ENCODE measurements around the gene ST8SIA6. TPM values are rescaled to one million over a fixed set of nuclear protein-coding genes. Genes with fewer than 3 reads are reported as not detected.
A peak's percentile ranks its signal among the peaks of the same experiment; 100 is the strongest.
"Not testable (repeated sequence)": the region's sequence is repeated elsewhere in the genome, so short reads cannot be mapped to it uniquely, and the experiment has no call there.

The ST8SIA6 gene
- total RNA-seq, 1 experiment from 2014 or later, result 1.1 TPM

- in situ Hi-C loops (cut with HindIII; ENCODE audit: low pct_unique_long_range_greater_than_20kb, low sequenced_read_pairs), result no loop called here
- peak; percentile 26 for DNase-seq (ENCODE audit: low read depth, low spot score)
Observed at GRCh38 chr10:17412323-17412722, 42.1 kb downstream of the ST8SIA6 start.

- in situ Hi-C loops (cut with HindIII; ENCODE audit: low pct_unique_long_range_greater_than_20kb, low sequenced_read_pairs), result no loop called here
- DNase-seq (ENCODE audit: low read depth, low spot score), result no peak
Observed at GRCh38 chr10:17410907-17411306, 43.5 kb downstream of the ST8SIA6 start.

DNA sequence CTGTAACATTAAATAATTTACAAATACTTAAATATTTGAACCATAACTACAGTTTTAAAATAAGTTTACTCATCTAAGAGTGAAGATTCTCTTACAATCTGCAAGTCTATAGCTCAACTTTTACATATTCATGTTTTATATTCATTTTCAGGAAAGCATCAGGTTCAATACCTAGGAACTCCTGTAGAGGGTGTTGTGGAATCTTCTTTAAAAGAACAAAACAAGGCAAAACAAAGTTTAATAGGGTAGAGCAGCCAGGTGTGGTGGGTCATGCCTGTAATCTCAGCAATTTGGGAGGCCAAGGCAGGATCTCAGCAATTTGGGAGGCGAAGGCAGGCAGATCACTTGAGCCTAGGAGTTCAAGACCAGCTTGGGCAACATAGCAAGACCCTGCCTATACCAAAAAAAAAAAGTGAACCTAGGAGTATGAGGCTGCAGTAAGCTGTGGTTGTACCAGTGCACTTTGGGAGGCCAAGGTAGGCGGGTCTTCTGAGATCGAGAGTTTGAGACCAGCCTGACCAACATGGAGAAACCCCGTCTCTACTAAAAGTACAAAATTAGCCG, 45.1 kb downstream of the ST8SIA6 start:
- peak; percentile 51 for DNase-seq (ENCODE audit: low read depth, low spot score)
- in situ Hi-C loops (cut with HindIII; ENCODE audit: low pct_unique_long_range_greater_than_20kb, low sequenced_read_pairs), result no loop called here

DNA sequence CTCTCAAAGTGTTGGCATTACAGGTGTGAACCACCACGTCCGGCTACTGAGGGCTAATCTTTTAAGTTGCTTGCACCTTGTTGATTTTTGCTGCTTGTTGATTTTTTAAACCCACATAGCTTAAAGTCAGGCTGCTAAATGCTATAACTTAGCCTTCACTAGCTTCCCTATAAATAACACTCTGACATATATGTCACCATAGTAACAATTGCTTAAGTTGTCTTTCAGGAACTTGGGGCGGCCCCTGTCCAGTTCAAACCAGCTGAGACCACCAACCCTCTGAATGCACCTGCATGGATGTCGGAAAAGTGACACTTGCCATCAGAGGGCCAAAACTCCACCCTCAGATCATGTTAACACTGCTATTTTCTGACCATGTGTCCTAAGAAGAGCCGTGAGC, 47.3 kb downstream of the ST8SIA6 start:
- DNase-seq (ENCODE audit: low read depth, low spot score), result no peak
- in situ Hi-C loops (cut with HindIII; ENCODE audit: low pct_unique_long_range_greater_than_20kb, low sequenced_read_pairs), result no loop called here

GRCh38 chr10:17406036-17406834, 48.2 kb downstream of the ST8SIA6 start:
- in situ Hi-C loops (cut with HindIII; ENCODE audit: low pct_unique_long_range_greater_than_20kb, low sequenced_read_pairs), result no loop called here
- DNase-seq (ENCODE audit: low read depth, low spot score), result peak; percentile 88

DNA sequence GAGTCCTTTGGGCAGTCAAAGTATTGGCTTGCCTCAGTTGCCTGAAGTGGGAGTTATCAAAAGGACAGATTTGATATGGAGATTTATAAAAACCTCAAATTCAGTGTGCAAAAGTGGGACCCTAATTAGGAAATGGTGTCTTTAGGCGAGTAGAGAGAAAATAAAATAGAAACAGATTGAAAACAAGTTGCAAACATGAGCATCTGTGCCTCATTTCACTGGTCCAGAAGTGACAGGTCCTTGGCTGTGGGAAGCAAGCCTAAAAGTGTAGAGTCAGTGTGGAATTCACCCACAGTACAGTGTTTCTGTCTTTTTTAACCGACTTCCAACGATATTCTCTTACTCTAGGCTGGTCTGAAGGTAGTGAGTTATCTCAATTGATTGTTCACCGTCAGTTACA, 51.2 kb downstream of the ST8SIA6 start:
- in situ Hi-C loops (cut with HindIII; ENCODE audit: low pct_unique_long_range_greater_than_20kb, low sequenced_read_pairs), result no loop called here
- DNase-seq (ENCODE audit: low read depth, low spot score), result no peak

- in situ Hi-C loops (cut with HindIII; ENCODE audit: low pct_unique_long_range_greater_than_20kb, low sequenced_read_pairs), result not testable (repeated sequence)
Observed at GRCh38 chr10:17402040-17402439, 52.4 kb downstream of the ST8SIA6 start.

GRCh38 chr10:17396004-17396403, 58.4 kb downstream of the ST8SIA6 start:
- in situ Hi-C loops (cut with HindIII; ENCODE audit: low pct_unique_long_range_greater_than_20kb, low sequenced_read_pairs), result no loop called here
- DNase-seq (ENCODE audit: low read depth, low spot score), result no peak

More at GRCh38 chr10:17402040-17402439, 52.4 kb downstream of the ST8SIA6 start:
- not testable (repeated sequence) for DNase-seq (ENCODE audit: low read depth, low spot score)

GRCh38 chr10:17394854-17395253, 59.5 kb downstream of the ST8SIA6 start:
- in situ Hi-C loops (cut with HindIII; ENCODE audit: low pct_unique_long_range_greater_than_20kb, low sequenced_read_pairs), result no loop called here
- DNase-seq (ENCODE audit: low read depth, low spot score), result no peak

DNA sequence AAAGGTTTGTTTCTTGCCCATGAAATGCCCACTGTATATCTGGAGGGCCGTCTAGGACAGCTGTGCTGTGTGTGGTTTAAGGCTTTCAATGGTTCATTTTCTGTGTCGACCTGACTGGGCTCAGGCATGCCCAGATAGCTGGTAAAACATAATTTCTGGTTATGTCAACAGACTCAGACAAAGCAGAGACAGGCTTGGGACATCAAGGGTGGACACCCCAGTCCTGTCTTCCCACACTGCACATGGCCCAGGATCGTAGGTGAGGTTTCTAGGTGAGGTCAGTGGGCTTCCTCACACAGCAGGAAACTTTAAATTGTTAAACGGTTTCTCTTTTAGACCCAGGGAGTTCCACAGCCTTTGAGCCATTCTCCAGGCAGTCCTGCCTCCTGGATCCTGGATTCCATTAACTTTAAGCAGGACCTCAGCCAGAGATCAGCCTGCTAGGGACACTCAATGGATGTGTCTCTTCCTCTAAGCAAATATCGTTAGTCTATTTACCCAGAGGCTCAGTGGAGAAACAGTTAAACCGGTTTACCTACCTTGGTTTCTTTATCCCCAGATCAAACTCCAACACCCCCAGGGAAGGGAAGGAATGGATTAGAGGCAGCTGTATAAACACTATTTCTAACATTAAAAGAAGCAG, 66.4 kb downstream of the ST8SIA6 start:
- DNase-seq (ENCODE audit: low read depth, low spot score), result peak; percentile 77

DNA sequence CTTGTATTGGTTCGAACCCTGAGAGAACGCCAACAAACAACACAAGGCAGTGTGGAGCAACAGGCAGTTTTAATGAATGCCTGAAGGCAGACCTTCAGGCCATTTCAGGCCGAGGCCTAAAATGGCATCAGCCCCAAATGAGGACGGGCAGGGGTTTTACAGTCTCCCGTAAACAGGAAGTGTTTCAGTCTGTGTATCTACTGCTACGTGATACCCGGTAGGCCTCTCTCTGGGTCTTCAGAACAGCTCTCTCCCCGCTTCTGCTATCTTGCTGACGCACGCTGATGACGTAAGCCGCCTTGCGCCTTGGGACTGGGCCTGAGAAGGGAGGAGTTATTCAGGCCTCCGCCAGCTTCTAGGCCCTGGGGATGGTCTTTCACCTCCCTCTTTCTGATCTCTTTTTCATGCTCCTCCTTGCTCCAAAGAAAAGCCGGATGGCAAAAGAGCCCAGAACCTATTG, 67.7 kb downstream of the ST8SIA6 start:
- in situ Hi-C loops (cut with HindIII; ENCODE audit: low pct_unique_long_range_greater_than_20kb, low sequenced_read_pairs), result no loop called here
- DNase-seq (ENCODE audit: low read depth, low spot score), result no peak

More for the DNA sequence above, 66.4 kb downstream of the ST8SIA6 start:
- in situ Hi-C loops (cut with HindIII; ENCODE audit: low pct_unique_long_range_greater_than_20kb, low sequenced_read_pairs), result no loop called here

DNA sequence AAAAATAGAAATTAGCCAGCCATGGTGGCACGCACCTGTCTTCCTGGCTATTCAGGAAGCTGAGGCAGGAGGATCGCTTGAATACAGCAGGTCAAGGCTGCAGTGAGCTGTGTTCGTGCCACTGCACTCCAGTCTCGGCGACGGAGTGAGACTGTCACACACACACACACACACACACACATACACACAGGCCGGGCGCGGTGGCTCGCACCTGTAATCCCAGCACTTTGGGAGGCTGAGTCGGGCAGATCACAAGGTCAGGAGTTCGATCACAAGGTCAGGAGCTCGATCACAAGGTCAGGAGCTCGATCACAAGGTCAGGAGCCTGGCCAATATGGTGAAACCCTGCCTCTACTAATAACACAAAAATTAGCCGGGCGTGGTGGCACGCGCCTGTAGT, 68.4 kb downstream of the ST8SIA6 start:
- in situ Hi-C loops (cut with HindIII; ENCODE audit: low pct_unique_long_range_greater_than_20kb, low sequenced_read_pairs), result no loop called here
- DNase-seq (ENCODE audit: low read depth, low spot score), result no peak

- in situ Hi-C loops (cut with HindIII; ENCODE audit: low pct_unique_long_range_greater_than_20kb, low sequenced_read_pairs), result no loop called here
- no peak for DNase-seq (ENCODE audit: low read depth, low spot score)
Observed at GRCh38 chr10:17385066-17385465, 69.3 kb downstream of the ST8SIA6 start.

DNA sequence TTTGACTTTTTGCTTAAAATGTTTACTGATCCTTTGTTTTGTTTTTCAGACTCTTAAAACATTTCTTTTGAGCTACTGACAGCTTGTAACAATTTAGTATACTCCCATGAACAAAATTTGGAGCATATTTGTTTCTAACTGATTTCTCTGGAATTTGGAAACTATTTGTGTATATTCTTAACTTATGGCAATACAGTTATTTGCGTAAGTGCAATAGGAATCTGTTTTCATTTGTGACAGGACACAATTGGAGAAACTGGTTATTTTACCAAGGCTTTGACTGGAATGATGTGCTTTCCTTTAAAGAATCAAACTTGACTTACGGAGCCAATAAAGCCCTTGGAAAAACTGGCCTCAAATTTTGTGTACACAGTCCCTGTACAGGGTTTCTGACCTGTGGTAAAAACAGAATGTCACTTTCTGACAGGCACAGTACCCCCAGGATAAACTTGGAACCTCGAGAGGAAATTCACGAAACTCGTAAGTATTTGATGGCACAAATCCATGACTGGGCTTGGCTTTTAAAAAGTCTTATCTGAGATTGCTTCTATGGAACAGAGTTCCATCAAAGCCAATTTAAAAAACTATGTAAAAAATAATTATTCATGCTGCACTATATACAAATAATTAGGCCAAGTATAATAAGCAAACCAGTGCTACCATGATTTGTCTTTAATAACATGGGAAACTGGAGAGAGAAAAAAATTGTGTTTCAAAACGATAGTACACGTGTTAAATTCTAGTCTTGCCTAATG, 70.4 kb downstream of the ST8SIA6 start:
- in situ Hi-C loops (cut with HindIII; ENCODE audit: low pct_unique_long_range_greater_than_20kb, low sequenced_read_pairs), result no loop called here
- no peak for DNase-seq (ENCODE audit: low read depth, low spot score)

DNA sequence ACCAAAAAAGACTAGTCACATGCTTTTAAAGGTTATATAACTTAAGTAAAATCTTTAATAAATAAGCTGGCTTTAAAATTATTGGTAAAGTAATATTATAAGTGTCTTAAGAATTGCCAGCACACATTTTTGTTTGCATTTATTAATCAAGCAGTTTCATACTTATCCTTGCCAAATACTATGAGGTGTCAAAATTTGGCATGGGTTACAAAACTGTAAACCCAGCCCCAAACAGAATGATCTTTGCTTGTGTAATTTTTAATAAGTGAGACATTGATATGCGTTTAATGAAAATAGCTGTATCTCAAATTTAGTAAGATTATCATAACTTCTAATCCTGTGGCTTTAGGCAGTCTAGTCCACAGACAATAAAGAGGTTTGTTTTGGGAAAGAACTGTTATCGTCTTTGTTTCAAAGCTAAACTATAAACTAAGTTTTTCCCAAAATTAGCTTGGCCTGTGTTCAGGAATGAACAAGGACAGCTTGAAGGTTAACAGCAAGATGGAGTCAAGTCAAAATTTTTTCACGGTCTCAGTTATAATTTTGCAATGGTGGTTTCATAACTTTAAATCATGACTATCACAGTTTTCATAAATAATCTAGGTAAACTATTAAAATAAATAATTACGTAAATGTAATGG, 72.8 kb downstream of the ST8SIA6 start:
- in situ Hi-C loops (cut with HindIII; ENCODE audit: low pct_unique_long_range_greater_than_20kb, low sequenced_read_pairs), result no loop called here
- peak; percentile 45 for DNase-seq (ENCODE audit: low read depth, low spot score)

DNA sequence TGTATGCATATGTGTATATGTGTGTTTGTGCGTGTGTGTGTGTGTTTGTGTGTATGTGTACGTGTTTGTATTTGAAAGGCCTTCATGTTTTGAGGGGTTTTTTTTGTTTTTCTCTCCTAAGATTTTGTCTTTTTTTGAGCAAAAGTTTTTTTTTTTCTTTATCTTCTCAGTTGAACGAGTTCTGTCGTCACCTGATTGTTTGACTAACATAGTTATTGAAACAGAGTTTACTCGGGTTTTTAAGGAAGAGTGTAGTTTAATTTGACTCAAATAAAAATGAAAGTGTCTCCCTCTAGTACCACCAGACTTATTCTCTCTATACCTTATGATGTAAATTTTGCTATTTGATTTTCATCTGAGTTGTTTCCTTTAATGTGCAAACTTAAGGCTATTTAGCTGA, 73.5 kb downstream of the ST8SIA6 start:
- in situ Hi-C loops (cut with HindIII; ENCODE audit: low pct_unique_long_range_greater_than_20kb, low sequenced_read_pairs), result no loop called here
- no peak for DNase-seq (ENCODE audit: low read depth, low spot score)

GRCh38 chr10:17380016-17380415, 74.4 kb downstream of the ST8SIA6 start:
- in situ Hi-C loops (cut with HindIII; ENCODE audit: low pct_unique_long_range_greater_than_20kb, low sequenced_read_pairs), result no loop called here
- no peak for DNase-seq (ENCODE audit: low read depth, low spot score)

All from SK-MEL-5 (cell line).